Mesenchymal stem cell (in vitro differentiated cells and primary cell): ENCODE results near the gene RPH3AL.

ENCODE experiments used
- DNase-seq: peaks from one replicate; pipeline ENCODE4 v3.0.0-alpha.2; 2013
- H2AFZ ChIP-seq: one replicate; pipeline ENCODE4 v1.6.1; 2013; ENCODE audit warnings: low read depth, mild to moderate bottlenecking, control low read depth, inconsistent platforms, low read length, moderate library complexity
- H2AK5ac ChIP-seq: 2 replicates; pipeline ENCODE4 v1.6.1; 2013; ENCODE audit warnings: low read length, moderate library complexity, mild to moderate bottlenecking, inconsistent platforms; ENCODE audit not compliant: severe bottlenecking
- H2BK120ac ChIP-seq: one replicate; pipeline ENCODE4 v1.6.1; 2013; ENCODE audit warnings: low read depth, mild to moderate bottlenecking, inconsistent platforms, low read length, moderate library complexity
- H2BK12ac ChIP-seq, 2 experiments: one replicate each; pipeline ENCODE4 v1.6.1; 2013; ENCODE audit warnings: inconsistent platforms in 2 of 2, low read length in 2 of 2, mild to moderate bottlenecking in 2 of 2, moderate library complexity in 2 of 2, control low read depth in 1 of 2
- H2BK15ac ChIP-seq: one replicate; pipeline ENCODE4 v1.6.1; 2013; ENCODE audit warnings: mild to moderate bottlenecking, low read depth, inconsistent platforms; ENCODE audit not compliant: poor library complexity, severe bottlenecking
- H2BK5ac ChIP-seq: 2 replicates; pipeline ENCODE4 v1.6.1; 2013; ENCODE audit warnings: low read depth, mild to moderate bottlenecking, low read length, control low read depth, inconsistent platforms; ENCODE audit not compliant: poor library complexity, severe bottlenecking
- H3K14ac ChIP-seq, 2 experiments: one replicate each; pipeline ENCODE4 v1.6.1; 2013; ENCODE audit warnings: inconsistent platforms in 2 of 2, low read length in 2 of 2, control low read depth in 1 of 2, mild to moderate bottlenecking in 1 of 2, moderate library complexity in 1 of 2
- H3K18ac ChIP-seq, 2 experiments: one replicate each; pipeline ENCODE4 v1.6.1; 2013; ENCODE audit warnings: inconsistent platforms in 2 of 2, low read length in 2 of 2, control low read depth in 1 of 2, low read depth in 1 of 2, mild to moderate bottlenecking in 1 of 2
- H3K23ac ChIP-seq, 2 experiments: one replicate each; pipeline ENCODE4 v1.6.1; 2013; ENCODE audit warnings: inconsistent platforms in 2 of 2, low read length in 2 of 2, mild to moderate bottlenecking in 2 of 2, moderate library complexity in 2 of 2, control low read depth in 1 of 2
- H3K27ac ChIP-seq: 2 replicates; pipeline ENCODE4 v1.5.1; 2013; ENCODE audit warnings: mild to moderate bottlenecking, moderate library complexity, low read length, control low read depth, inconsistent platforms; ENCODE audit not compliant: poor library complexity, severe bottlenecking
- H3K27me3 ChIP-seq, 2 experiments: 2 replicates each; pipeline versions ENCODE4 v1.6.1 to v1.7.0; 2013; ENCODE audit warnings: low read length in 2 of 2, mild to moderate bottlenecking in 2 of 2, moderate library complexity in 2 of 2, control low read depth in 1 of 2, inconsistent platforms in 1 of 2; ENCODE audit not compliant: control insufficient read depth in 1 of 2, insufficient read depth in 1 of 2
- H3K36me3 ChIP-seq, 2 experiments: 2 replicates each; pipeline versions ENCODE4 v1.6.1 to v1.7.0; 2013; ENCODE audit warnings: low read length in 2 of 2, control low read depth in 1 of 2, inconsistent platforms in 1 of 2, low read depth in 1 of 2, mild to moderate bottlenecking in 1 of 2; ENCODE audit not compliant: insufficient read depth in 2 of 2, control insufficient read depth in 1 of 2
- H3K4ac ChIP-seq, 2 experiments: one replicate each; pipeline ENCODE4 v1.6.1; 2013; ENCODE audit warnings: inconsistent platforms in 2 of 2, low read length in 2 of 2, mild to moderate bottlenecking in 2 of 2, moderate library complexity in 2 of 2, control low read depth in 1 of 2, low read depth in 1 of 2
- H3K4me1 ChIP-seq: 2 replicates; pipeline ENCODE4 v1.6.1; 2013; ENCODE audit warnings: low read depth, low read length, control low read depth; ENCODE audit not compliant: control insufficient read depth, insufficient read depth
- H3K4me2 ChIP-seq: 2 replicates; pipeline ENCODE4 v1.6.1; 2013; ENCODE audit warnings: low read length, mild to moderate bottlenecking, inconsistent platforms; ENCODE audit not compliant: poor library complexity, severe bottlenecking
- H3K4me3 ChIP-seq, 2 experiments: 2 replicates each; pipeline versions ENCODE4 v1.5.1 to v1.7.0; 2013; ENCODE audit warnings: low read length in 2 of 2, mild to moderate bottlenecking in 2 of 2, control low read depth in 1 of 2, low read depth in 1 of 2; ENCODE audit not compliant: insufficient read depth in 1 of 2
- H3K79me1 ChIP-seq: replicated peaks from 2 replicates; pipeline ENCODE4 v1.6.1; 2013; ENCODE audit warnings: mild to moderate bottlenecking, control low read depth, low read length, inconsistent platforms; ENCODE audit not compliant: poor library complexity, severe bottlenecking
- H3K9ac ChIP-seq: 2 replicates; pipeline ENCODE4 v1.7.0; 2013; ENCODE audit warnings: mild to moderate bottlenecking, low read length, moderate library complexity
- H3K9me3 ChIP-seq: 2 replicates; pipeline ENCODE4 v1.7.0; 2013; ENCODE audit warnings: mild to moderate bottlenecking, low read length; ENCODE audit not compliant: control insufficient read depth
- H4K8ac ChIP-seq: one replicate; pipeline ENCODE4 v1.6.1; 2013; ENCODE audit warnings: inconsistent platforms, mild to moderate bottlenecking, low read length, moderate library complexity
- H4K91ac ChIP-seq: one replicate; pipeline ENCODE4 v1.6.1; 2013; ENCODE audit warnings: mild to moderate bottlenecking, low read length, inconsistent platforms
- WGBS: methylation state at CpG from one replicate; pipeline ENCODE4 v1.1.7; 2013; ENCODE audit warnings: mixed read lengths; 5-methylcytosine and 5-hydroxymethylcytosine counted together

Gene RPH3AL

GRCh38 chr17:180381-181244 lies 172.0 kb downstream of the RPH3AL start:
- Histone ChIP-seq H3K4ac (no peak overlapping the region), H2BK5ac (no peak overlapping the region), H3K79me1 (no peaks in the 10 kb centered on the region), H3K4me1 (peaks cover 17% of the 10 kb centered on the region), H2AK5ac (no peak overlapping the region), H3K36me3 (peaks cover 0 to 6% of the 10 kb centered on the region in 2 experiments), H3K23ac (no peak overlapping the region), H3K4me2 (peak overlapping the region; percentile 73), H3K4me3 (peak overlapping the region in 1 of 2 experiments; percentile 28), H2AFZ (no peak overlapping the region), H3K9me3 (no peaks in the 10 kb centered on the region), H3K14ac (no peak overlapping the region), H3K18ac (no peak overlapping the region), H4K91ac (no peak overlapping the region), H4K8ac (no peak overlapping the region), H3K27ac (no peak overlapping the region), H2BK15ac (no peak overlapping the region), H2BK120ac (no peak overlapping the region), H3K27me3 (peaks cover 72 to 73% of the 10 kb centered on the region in 2 experiments), H2BK12ac (no peak overlapping the region), H3K9ac (no peak overlapping the region)
- 2% methylated on average over 42 of the region's 112 CpGs for WGBS
- DNase-seq = no peak

- H3K14ac ChIP-seq = no peak overlapping the region
- no peak overlapping the region for H3K9ac ChIP-seq
- no peak overlapping the region for H2BK15ac ChIP-seq
- no peak overlapping the region for H2BK5ac ChIP-seq
- no peak overlapping the region for H3K18ac ChIP-seq
- H2BK12ac ChIP-seq = no peak overlapping the region
- H3K27ac ChIP-seq = no peak overlapping the region
- peaks cover 17% of the 10 kb centered on the region for H3K4me1 ChIP-seq
- H4K8ac ChIP-seq = no peak overlapping the region
- no peak overlapping the region for H3K4ac ChIP-seq
- H2AK5ac ChIP-seq = no peak overlapping the region
- no peak overlapping the region for H2BK120ac ChIP-seq
- DNase-seq = no peak
- peaks cover 65 to 72% of the 10 kb centered on the region in 2 experiments for H3K27me3 ChIP-seq
- H3K9me3 ChIP-seq = no peaks in the 10 kb centered on the region
- H3K23ac ChIP-seq = no peak overlapping the region
- no peak overlapping the region for H4K91ac ChIP-seq
- H3K4me3 ChIP-seq = no peak overlapping the region
- H2AFZ ChIP-seq = no peak overlapping the region
- WGBS = 17% methylated on average over 29 of the region's 32 CpGs
- H3K36me3 ChIP-seq = peaks cover 0 to 6% of the 10 kb centered on the region in 2 experiments
- H3K79me1 ChIP-seq = no peaks in the 10 kb centered on the region
- H3K4me2 ChIP-seq = no peak overlapping the region
Measured at GRCh38 chr17:179781-180380, 172.7 kb downstream of the RPH3AL start.

- no peak for DNase-seq
- H3K14ac ChIP-seq = no peak overlapping the region
- H2BK5ac ChIP-seq = no peak overlapping the region
- no peak overlapping the region for H3K23ac ChIP-seq
- no peak overlapping the region for H3K27ac ChIP-seq
- H3K9me3 ChIP-seq = no peaks in the 10 kb centered on the region
- no peak overlapping the region for H2BK15ac ChIP-seq
- no peak overlapping the region for H3K4ac ChIP-seq
- no peak overlapping the region for H2AFZ ChIP-seq
- H3K9ac ChIP-seq = no peak overlapping the region
- H3K4me2 ChIP-seq = no peak overlapping the region
- H3K79me1 ChIP-seq = no peaks in the 10 kb centered on the region
- H4K8ac ChIP-seq = no peak overlapping the region
- peaks cover 0 to 6% of the 10 kb centered on the region in 2 experiments for H3K36me3 ChIP-seq
- whole genome bisulfite sequencing = 80% methylated on average over 5 of the region's 5 CpGs
- H3K4me1 ChIP-seq = peaks cover 17% of the 10 kb centered on the region
- H3K4me3 ChIP-seq = no peak overlapping the region
- no peak overlapping the region for H2BK12ac ChIP-seq
- H2AK5ac ChIP-seq = no peak overlapping the region
- H3K27me3 ChIP-seq = peaks cover 59 to 70% of the 10 kb centered on the region in 2 experiments
- H4K91ac ChIP-seq = no peak overlapping the region
- H2BK120ac ChIP-seq = no peak overlapping the region
- no peak overlapping the region for H3K18ac ChIP-seq
Measured at GRCh38 chr17:179066-179432, 173.6 kb downstream of the RPH3AL start.

GRCh38 chr17:178292-179065 lies 174.1 kb downstream of the RPH3AL start:
- Histone ChIP-seq H4K8ac (no peak overlapping the region), H3K27ac (no peak overlapping the region), H3K9ac (no peak overlapping the region), H2BK15ac (no peak overlapping the region), H3K9me3 (no peaks in the 10 kb centered on the region), H3K79me1 (no peaks in the 10 kb centered on the region), H3K27me3 (peaks cover 59 to 68% of the 10 kb centered on the region in 2 experiments), H2BK12ac (no peak overlapping the region), H4K91ac (no peak overlapping the region), H3K36me3 (peaks cover 0 to 6% of the 10 kb centered on the region in 2 experiments), H3K4ac (no peak overlapping the region), H2BK5ac (no peak overlapping the region), H2AK5ac (no peak overlapping the region), H3K18ac (no peak overlapping the region), H3K14ac (no peak overlapping the region), H3K23ac (no peak overlapping the region), H3K4me1 (peaks cover 17% of the 10 kb centered on the region), H3K4me3 (no peak overlapping the region), H3K4me2 (no peak overlapping the region), H2BK120ac (no peak overlapping the region), H2AFZ (no peak overlapping the region)
- WGBS = 85% methylated on average over 12 of the region's 12 CpGs
- DNase-seq = no peak
